BJ (cell line): ENCODE measurements around the gene MYL12B. TPM values are rescaled to one million over a fixed set of nuclear protein-coding genes. Genes with fewer than 3 reads are reported as not detected.
"Not testable (repeated sequence)": the region's sequence is repeated elsewhere in the genome, so short reads cannot be mapped to it uniquely, and the experiment has no call there.

Source experiments
- CTCF ChIA-PET: fragments of 350-600 bp; formaldehyde crosslinking; extraction: SDS; loops from one replicate; lab custom pipeline; 2021; ENCODE audit warnings: antibody characterized with exemption, inconsistent platforms; lab: Yijun Ruan, JAX
- POLR2A ChIA-PET: fragments of 300-600 bp; sonication (Branson Sonifier 250); formaldehyde crosslinking; extraction: SDS; loops from one replicate; lab custom pipeline; 2021; ENCODE audit warnings: antibody characterized with exemption; lab: Charles Lee
- DNase-seq: peaks from one replicate; pipeline ENCODE4 v3.0.0-alpha.2; 2011; ENCODE audit warnings: low read depth
- H3K27me3 ChIP-seq: 2 replicates; pipeline ENCODE4 v1.6.0; 2011; ENCODE audit warnings: low read length; ENCODE audit not compliant: control insufficient read depth, insufficient read depth
- H3K36me3 ChIP-seq: 2 replicates; pipeline ENCODE4 v1.5.1; 2011; ENCODE audit warnings: low read length; ENCODE audit not compliant: control insufficient read depth, insufficient read depth
- H3K4me3 ChIP-seq: 2 replicates; pipeline ENCODE4 v1.5.1; 2011; ENCODE audit warnings: low read depth, mild to moderate bottlenecking, control low read depth, low read length
- polyA plus RNA-seq: library from polyadenylated mRNA; depleted of rRNA; stranded (reverse); fragments of >200 nt; gene quantifications from 2 replicates; pipeline ENCODE4 v1.2.3, GENCODE V29; 2011
- TF ChIP-seq, protein P1 (sequence below): IDR thresholded peaks from 2 replicates; pipeline ENCODE4 v1.5.1; 2011; ENCODE audit warnings: low read depth, mild to moderate bottlenecking, control low read depth, inconsistent platforms, low read length, moderate library complexity; ENCODE audit not compliant: insufficient read depth

MYL12B gene
- polyA plus RNA-seq, 1 experiment: 778 TPM

DNA sequence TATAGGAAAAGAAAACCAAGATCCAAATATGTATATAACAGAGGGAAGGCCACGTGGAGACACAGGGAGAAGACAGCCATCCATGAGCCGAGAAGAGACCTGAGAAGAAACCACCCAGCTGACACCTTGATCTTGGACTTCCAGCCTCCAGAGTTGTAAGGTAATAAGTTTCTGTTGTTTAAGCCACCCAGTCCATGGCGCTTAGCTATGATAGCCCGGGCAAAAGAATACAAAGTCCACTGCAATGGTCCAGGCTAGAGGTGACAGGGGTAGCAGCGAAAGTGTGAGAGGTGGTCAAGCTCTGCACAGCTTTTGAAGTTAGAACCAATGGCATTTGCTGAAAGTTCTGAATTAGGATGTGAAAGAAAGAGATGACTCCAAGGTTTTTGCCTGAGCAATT lies 44.9 kb upstream of the MYL12B start:
- H3K4me3 ChIP-seq: no peak overlapping the region
- ChIA-PET POLR2A (no interaction called here), CTCF (interaction anchor here (1.3 to 1.5 kb wide), 2 partner anchors 9 to 65 kb away, joined by 3 read pairs; no protein-coding TSS in a partner anchor)
- H3K27me3 ChIP-seq: no peaks in the 10 kb centered on the region
- no peaks in the 10 kb centered on the region for H3K36me3 ChIP-seq
- DNase-seq: no peak
- TF ChIP-seq, protein P1, sequence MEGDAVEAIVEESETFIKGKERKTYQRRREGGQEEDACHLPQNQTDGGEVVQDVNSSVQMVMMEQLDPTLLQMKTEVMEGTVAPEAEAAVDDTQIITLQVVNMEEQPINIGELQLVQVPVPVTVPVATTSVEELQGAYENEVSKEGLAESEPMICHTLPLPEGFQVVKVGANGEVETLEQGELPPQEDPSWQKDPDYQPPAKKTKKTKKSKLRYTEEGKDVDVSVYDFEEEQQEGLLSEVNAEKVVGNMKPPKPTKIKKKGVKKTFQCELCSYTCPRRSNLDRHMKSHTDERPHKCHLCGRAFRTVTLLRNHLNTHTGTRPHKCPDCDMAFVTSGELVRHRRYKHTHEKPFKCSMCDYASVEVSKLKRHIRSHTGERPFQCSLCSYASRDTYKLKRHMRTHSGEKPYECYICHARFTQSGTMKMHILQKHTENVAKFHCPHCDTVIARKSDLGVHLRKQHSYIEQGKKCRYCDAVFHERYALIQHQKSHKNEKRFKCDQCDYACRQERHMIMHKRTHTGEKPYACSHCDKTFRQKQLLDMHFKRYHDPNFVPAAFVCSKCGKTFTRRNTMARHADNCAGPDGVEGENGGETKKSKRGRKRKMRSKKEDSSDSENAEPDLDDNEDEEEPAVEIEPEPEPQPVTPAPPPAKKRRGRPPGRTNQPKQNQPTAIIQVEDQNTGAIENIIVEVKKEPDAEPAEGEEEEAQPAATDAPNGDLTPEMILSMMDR: no peak

DNA sequence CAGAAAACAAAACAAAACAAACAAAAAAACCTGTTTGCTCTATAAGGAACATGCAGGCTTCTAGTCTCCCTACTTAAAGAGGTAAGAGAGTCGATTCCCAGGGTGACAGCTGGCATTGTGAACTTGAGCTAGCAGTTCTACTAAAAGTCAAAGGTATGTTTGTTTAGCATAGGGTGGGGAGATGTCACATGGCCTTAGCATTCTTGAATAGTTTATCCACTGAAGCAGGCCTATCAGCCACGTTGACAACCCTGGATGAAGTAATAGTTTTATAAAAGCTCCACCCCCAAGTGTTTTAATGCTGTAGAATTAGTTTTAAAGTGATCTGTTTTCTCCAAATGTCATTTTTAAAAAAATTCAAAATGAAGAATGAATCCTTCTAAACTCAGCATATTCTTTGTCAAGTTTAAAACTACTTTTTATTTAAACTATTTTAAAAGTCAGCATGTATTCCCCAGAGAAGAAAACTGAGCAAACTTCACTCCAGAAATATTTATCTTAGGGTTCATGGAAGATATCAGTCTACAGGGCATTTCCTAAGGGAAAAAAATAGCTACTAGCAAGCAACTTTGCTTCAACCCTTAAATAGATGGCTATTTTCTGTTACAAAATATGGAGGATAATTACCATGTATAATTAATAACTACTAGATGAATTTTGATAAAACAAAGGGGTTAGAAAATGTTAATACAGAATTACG lies 43.8 kb upstream of the MYL12B start:
- POLR2A ChIA-PET: no interaction called here
- CTCF ChIA-PET: interaction anchor here (0.9 to 1.5 kb wide), 4 partner anchors 11 to 67 kb away, joined by 3 to 4 read pairs (median 3); no protein-coding TSS in a partner anchor
- no peak for DNase-seq
- no peaks in the 10 kb centered on the region for H3K36me3 ChIP-seq
- H3K4me3 ChIP-seq: no peak overlapping the region
- TF ChIP-seq, protein P1: no peak
- H3K27me3 ChIP-seq: no peaks in the 10 kb centered on the region

DNA sequence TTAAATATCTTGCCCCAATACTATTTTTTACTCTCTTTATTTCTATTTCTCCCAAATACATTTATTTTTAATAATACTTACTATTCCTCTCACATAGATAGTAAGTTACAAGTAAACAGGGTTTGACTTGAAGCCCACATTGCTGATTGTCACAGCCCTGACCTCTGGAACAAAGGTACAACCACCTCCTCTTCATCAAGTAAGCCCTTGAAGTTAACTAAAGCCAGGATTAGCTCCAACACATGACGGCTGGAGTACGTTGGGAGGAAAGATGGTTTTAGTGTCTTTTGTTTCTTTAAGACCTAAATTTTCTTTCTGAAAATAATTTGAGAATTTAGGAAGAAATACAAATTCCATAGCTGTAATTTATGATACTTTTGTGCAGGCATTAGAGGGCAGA lies 43.1 kb upstream of the MYL12B start:
- CTCF ChIA-PET: no interaction called here
- Histone ChIP-seq H3K36me3 (no peaks in the 10 kb centered on the region), H3K27me3 (no peaks in the 10 kb centered on the region), H3K4me3 (no peak overlapping the region)
- POLR2A ChIA-PET: no interaction called here
- TF ChIP-seq, protein P1: no peak
- DNase-seq: no peak

DNA sequence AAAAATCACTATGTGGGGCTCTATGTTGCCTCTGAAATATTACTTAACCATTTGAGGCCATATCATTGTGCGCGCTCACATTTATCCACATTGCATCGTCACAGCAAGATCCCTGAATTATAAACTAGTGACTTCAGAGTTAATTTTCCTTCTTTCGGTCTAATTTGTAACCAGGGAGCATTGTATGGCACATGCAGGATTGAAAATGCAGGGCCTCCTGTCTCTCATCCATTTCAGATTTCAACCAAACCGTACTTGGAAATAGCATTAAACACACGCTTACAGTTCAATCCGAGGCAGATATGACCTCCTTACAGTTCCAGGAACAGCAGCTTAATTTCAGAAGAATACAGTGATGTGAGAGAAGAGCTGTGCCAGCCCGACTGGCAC lies 42.7 kb upstream of the MYL12B start:
- Histone ChIP-seq H3K4me3 (no peak overlapping the region), H3K36me3 (no peaks in the 10 kb centered on the region), H3K27me3 (no peaks in the 10 kb centered on the region)
- ChIA-PET CTCF (no interaction called here), POLR2A (no interaction called here)
- DNase-seq: no peak
- TF ChIP-seq, protein P1: no peak

DNA sequence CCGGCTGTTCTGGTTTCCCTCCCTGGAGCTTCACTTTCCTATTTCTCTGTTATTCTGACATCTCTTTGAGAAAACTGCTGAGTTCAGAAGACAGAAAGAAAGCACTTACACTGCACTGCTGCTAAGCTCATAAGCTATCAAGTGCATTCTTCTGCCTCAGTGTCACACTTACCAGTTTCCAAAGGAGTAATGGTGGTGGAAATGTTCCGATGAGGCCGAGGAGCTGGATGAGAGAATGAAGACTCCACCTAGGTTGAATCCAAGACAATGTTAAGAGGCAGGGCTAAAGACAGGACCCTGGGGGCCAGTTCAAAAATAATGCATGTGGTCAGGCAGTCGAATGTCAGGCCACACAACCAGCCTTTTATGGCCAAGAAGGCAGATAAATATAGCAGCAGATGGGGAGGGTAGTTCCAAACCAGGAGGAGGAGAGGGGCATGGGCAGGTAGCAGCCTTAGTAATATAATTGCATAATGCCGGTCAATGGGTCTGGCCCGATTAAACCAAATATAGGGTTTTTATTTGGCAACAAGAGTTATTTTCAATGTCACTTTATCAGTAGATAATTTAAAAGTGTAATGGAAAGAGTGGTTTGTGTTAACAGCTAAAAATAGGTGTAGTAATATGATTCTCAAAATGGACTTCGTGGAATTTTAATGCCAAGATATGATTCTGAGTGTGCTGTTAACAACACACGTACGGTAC lies 42.1 kb upstream of the MYL12B start, which contains the start of gene MYOM1:
MYOM1 (minus strand) TSS at position 338 of the 705 bp plus-strand sequence. CDS start 4,745 bp downstream, outside the sequence.
- POLR2A ChIA-PET: no interaction called here
- H3K4me3 ChIP-seq: no peak within 1 kb of the TSS
- CTCF ChIA-PET: interaction anchor here (0.8 kb wide), 1 partner anchor 157 kb away, joined by 3 read pairs; no protein-coding TSS in a partner anchor
- DNase-seq: no peak
- no peaks in the 10 kb centered on the region for H3K36me3 ChIP-seq
- TF ChIP-seq, protein P1: no peak
- no peaks in the 10 kb centered on the region for H3K27me3 ChIP-seq

DNA sequence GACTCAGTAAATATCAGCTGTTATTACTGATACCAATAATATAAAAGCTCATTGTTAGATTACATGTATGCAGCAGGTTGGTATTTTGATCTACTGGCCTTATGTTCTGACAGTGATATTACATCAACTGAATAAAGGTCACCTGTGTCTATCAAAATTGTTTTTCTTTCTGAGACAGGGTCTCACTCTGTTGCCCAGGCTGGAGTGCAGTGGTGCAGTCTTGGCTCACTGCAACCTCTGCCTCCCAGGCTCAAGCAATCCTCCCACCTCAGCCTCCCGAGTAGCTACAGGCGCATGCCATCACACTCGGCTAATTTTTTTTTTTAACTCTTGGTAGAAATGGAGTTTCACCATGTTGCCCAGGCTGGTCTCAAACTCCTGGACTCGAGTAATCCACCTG lies 41.1 kb upstream of the MYL12B start:
- CTCF ChIA-PET: interaction anchor here (0.7 to 0.8 kb wide), 2 partner anchors 48 to 158 kb away, joined by 3 to 5 read pairs; no protein-coding TSS in a partner anchor
- H3K36me3 ChIP-seq, POLR2A ChIA-PET, H3K4me3 ChIP-seq, H3K27me3 ChIP-seq, DNase-seq: not testable (repeated sequence)
